GM12878 (cell line): ENCODE data around the gene CNOT2. TPM values are rescaled to one million over a fixed set of nuclear protein-coding genes. Genes with fewer than 3 reads are reported as not detected.

ENCODE experiments used
- ATAC-seq: fragments of 200-7000 bp; cut with Tn5 transposase; 3 replicates; pipeline ENCODE4 v1.9.1; 2020; ENCODE audit warnings: mild to moderate bottlenecking, moderate library complexity
- BruUV-seq: library from RNA; stranded (reverse); fragments of 400-500 nt; replicated peaks from 2 replicates; lab custom pipeline; 2021; lab: Mats Ljungman, UMichigan
- CTCF ChIA-PET: fragments of 300-600 bp; sonication (Branson Sonifier 250); formaldehyde crosslinking; extraction: SDS; loops from one replicate; lab custom pipeline; 2021; ENCODE audit warnings: inconsistent platforms; lab: Yijun Ruan, JAX
- POLR2A ChIA-PET: fragments of 350-600 bp; formaldehyde crosslinking; extraction: SDS; loops from one replicate; lab custom pipeline; 2021; ENCODE audit warnings: inconsistent platforms; lab: Charles Lee
- RAD21 ChIA-PET: fragments of 300-600 bp; sonication (Branson Sonifier 250); formaldehyde crosslinking; loops from one replicate; lab custom pipeline; 2023; ENCODE audit warnings: antibody characterized with exemption; ENCODE audit not compliant: unreplicated experiment; lab: Charles Lee
- SMC1A ChIA-PET: fragments of 300-600 bp; sonication (Branson Sonifier 250); formaldehyde crosslinking; loops from one replicate; lab custom pipeline; 2023; ENCODE audit not compliant: unreplicated experiment, uncharacterized antibody; lab: Charles Lee
- DNase-seq: peaks from one replicate; pipeline ENCODE4 v3.0.0-alpha.2; 2011; ENCODE audit warnings: low read depth, low spot score
- FAIRE-seq: peaks from 3 replicates; lab custom pipeline; 2011; peaks lifted over from hg19 to GRCh38; lab: Jason Lieb, UNC
- H2AFZ ChIP-seq: 2 replicates; pipeline ENCODE4 v1.6.0; 2011; ENCODE audit warnings: low read depth, low read length, control low read depth; ENCODE audit not compliant: control insufficient read depth
- H3K27ac ChIP-seq: 2 replicates; pipeline ENCODE4 v1.5.1; 2011; ENCODE audit warnings: control low read depth; ENCODE audit not compliant: control insufficient read depth, insufficient read depth
- H3K27me3 ChIP-seq, 2 experiments: replicated peaks in 1 of 2; 2 replicates each; pipeline versions ENCODE4 v1.6.0 to v1.6.1; 2011; ENCODE audit warnings: low read length in 1 of 2; ENCODE audit not compliant: control insufficient read depth in 2 of 2, insufficient read depth in 2 of 2
- H3K36me3 ChIP-seq, 2 experiments: 2 replicates each; pipeline ENCODE4 v1.5.1; 2011; ENCODE audit warnings: low read length in 1 of 2; ENCODE audit not compliant: control insufficient read depth in 2 of 2, insufficient read depth in 2 of 2
- H3K4me1 ChIP-seq: 2 replicates; pipeline ENCODE4 v1.6.1; 2011; ENCODE audit warnings: mild to moderate bottlenecking, low read length, moderate library complexity, mixed read lengths; ENCODE audit not compliant: control insufficient read depth, insufficient read depth
- H3K4me2 ChIP-seq: 2 replicates; pipeline ENCODE4 v1.6.0; 2011; ENCODE audit warnings: control low read depth; ENCODE audit not compliant: control insufficient read depth, insufficient read depth
- H3K4me3 ChIP-seq: fragments of 200-600 bp; sonication (generic); 2 replicates; pipeline ENCODE4 v1.5.1; 2016
- H3K79me2 ChIP-seq: 2 replicates; pipeline ENCODE4 v1.6.0; 2011; ENCODE audit warnings: low read length; ENCODE audit not compliant: control insufficient read depth, insufficient read depth
- H3K9ac ChIP-seq: 2 replicates; pipeline ENCODE4 v1.8.0; 2011; ENCODE audit warnings: low read length, control low read depth, mixed read lengths; ENCODE audit not compliant: control insufficient read depth, insufficient read depth
- H3K9me3 ChIP-seq: replicated peaks from 3 replicates; pipeline ENCODE4 v1.5.1; 2011; ENCODE audit warnings: mild to moderate bottlenecking, low read length; ENCODE audit not compliant: control insufficient read depth, insufficient read depth
- H4K20me1 ChIP-seq: 2 replicates; pipeline ENCODE4 v1.6.0; 2011; ENCODE audit not compliant: control insufficient read depth, insufficient read depth
- ASH2L ChIP-seq: fragments of 300-600, 200-600 bp; sonication (generic); IDR thresholded peaks from 2 replicates; pipeline ENCODE4 v1.6.1; 2017; ENCODE audit warnings: low read depth, mild to moderate bottlenecking, borderline replicate concordance
- BHLHE40 ChIP-seq, 2 experiments: fragments of 450-650 bp in 1 of 2; IDR thresholded peaks; 2 replicates each; pipeline ENCODE4 v1.6.1; 2011 to 2017; ENCODE audit warnings: low read depth in 2 of 2, borderline replicate concordance in 1 of 2, improper control_type of control experiment in 1 of 2, low read length in 1 of 2, mild to moderate bottlenecking in 1 of 2
- BRCA1 ChIP-seq: IDR thresholded peaks from 2 replicates; pipeline ENCODE4 v1.6.1; 2011; ENCODE audit warnings: low read depth, low read length, improper control_type of control experiment
- EZH2 ChIP-seq: IDR thresholded peaks from 2 replicates; pipeline ENCODE4 v1.6.1; 2012; ENCODE audit warnings: low read depth, mild to moderate bottlenecking, control low read depth, inconsistent platforms, low read length, borderline replicate concordance; ENCODE audit not compliant: control insufficient read depth
- RBBP5 ChIP-seq: fragments of 200-600 bp; sonication (generic); conservative IDR thresholded peaks from 2 replicates; pipeline ENCODE4 v1.6.1; 2016
- SMAD1 ChIP-seq: fragments of 450-650 bp; IDR thresholded peaks from 2 replicates; pipeline ENCODE4 v1.6.1; 2018; ENCODE audit warnings: mild to moderate bottlenecking, low read depth; ENCODE audit not compliant: partially characterized antibody
- SPI1 ChIP-seq: IDR thresholded peaks from 2 replicates; pipeline ENCODE4 v1.6.1; 2011; ENCODE audit warnings: low read depth, mild to moderate bottlenecking, low read length, moderate library complexity, borderline replicate concordance; ENCODE audit not compliant: insufficient read depth
- SREBF2 ChIP-seq: IDR thresholded peaks from 2 replicates; pipeline ENCODE4 v1.6.1; 2012; ENCODE audit warnings: mild to moderate bottlenecking, low read length
- TAF1 ChIP-seq: IDR thresholded peaks from 2 replicates; pipeline ENCODE4 v1.6.1; 2011; ENCODE audit warnings: mild to moderate bottlenecking, low read depth, low read length, borderline replicate concordance
- TCF3 ChIP-seq: IDR thresholded peaks from 2 replicates; pipeline ENCODE4 v1.6.1; 2012; ENCODE audit warnings: low read depth, mild to moderate bottlenecking, low read length, borderline replicate concordance; ENCODE audit not compliant: insufficient read depth
- TCF7 ChIP-seq: IDR thresholded peaks from 2 replicates; pipeline ENCODE4 v1.6.1; 2014; ENCODE audit warnings: antibody characterized with exemption, borderline replicate concordance
- ZNF24 ChIP-seq: fragments of 450-650 bp; IDR thresholded peaks from 2 replicates; pipeline ENCODE4 v1.6.1; 2017; ENCODE audit warnings: antibody characterized with exemption, mild to moderate bottlenecking
- WGBS: methylation state at CpG from one replicate; pipeline ENCODE4 v1.1.6; 2016; ENCODE audit warnings: low lambda C conversion rate; ENCODE audit not compliant: insufficient replicate concordance, insufficient coverage; ENCODE audit errors: missing lambda C conversion rate; 5-methylcytosine and 5-hydroxymethylcytosine counted together
- in situ Hi-C: fragments of 300-500 bp; cut with MboI; formaldehyde crosslinking; loops from 9 replicates; pipeline ENCODE4 v1.14.3; 2018; ENCODE audit warnings: mixed read lengths
- intact Hi-C: fragments of 100-400 bp; cut with micrococcal nuclease; formaldehyde crosslinking; loops from one replicate; pipeline ENCODE4 v1.14.2; 2022; ENCODE audit not compliant: unreplicated experiment
- polyA plus RNA-seq, 11 experiments: library from polyadenylated mRNA; depleted of rRNA in 4 of 11; unstranded in 6 of 11; stranded (reverse) in 5 of 11; fragments of >200 nt; fragmentation: Nextera tagmentation in 4 of 11; fragmentation: Illumina TruSeq in 1 of 11; extraction: Ambion mirVana in 4 of 11; extraction: Trizol in 1 of 11; gene quantifications; 1 replicate in 1 of 11; 2 replicates in 10 of 11; pipeline versions ENCODE4 v1.2.1 to v1.2.3, GENCODE V29; 2011 to 2016; ENCODE audit warnings: inconsistent platforms in 2 of 11, missing spikeins in 2 of 11, low read depth in 1 of 11
- total RNA-seq, 4 experiments: library from RNA; depleted of rRNA in 3 of 4; stranded (reverse); fragments of >200 nt in 3 of 4; fragmentation: Illumina TruSeq in 1 of 4; extraction: Trizol in 1 of 4; gene quantifications; 2 replicates each; pipeline versions ENCODE4 v1.2.1 to v1.2.3, GENCODE V29; 2013 to 2021
- TF ChIP-seq, protein P1 (sequence below): fragments of 450-650 bp; IDR thresholded peaks from 2 replicates; pipeline ENCODE4 v1.6.1; 2017; ENCODE audit warnings: borderline replicate concordance

CNOT2 gene
- total and polyA plus RNA-seq, 10 of the 15 experiments (the other 5 are each of a cell fraction or from before 2014, with no cell fraction given): 37.9 to 127 (median 82.4) TPM

DNA sequence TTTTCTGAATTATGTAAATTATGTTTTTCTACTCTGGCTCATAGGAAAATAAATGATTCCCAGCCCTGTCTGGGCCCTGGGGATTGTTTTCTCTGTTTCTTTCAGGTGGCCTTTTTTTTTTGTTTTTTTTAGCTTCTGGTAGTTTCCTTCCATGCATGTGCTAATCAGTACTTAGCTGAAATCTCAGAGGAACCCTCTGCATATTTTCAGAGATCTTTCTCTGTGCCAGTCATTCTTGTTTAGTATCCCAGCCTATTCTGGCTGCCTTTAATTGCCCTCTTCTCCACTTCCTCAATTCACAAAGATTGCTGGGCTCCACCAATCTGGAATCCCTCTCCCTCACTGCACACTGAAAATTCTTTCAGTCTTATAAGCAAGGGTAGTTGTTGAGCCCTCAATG, 46.9 kb downstream of the CNOT2 start:
- Histone ChIP-seq H3K9me3 (no peaks in the 10 kb centered on the region; the same call in 1 of the 3 replicates), H3K4me3 (no peak overlapping the region), H3K4me1 (no peaks in the 10 kb centered on the region), H4K20me1 (no peaks in the 10 kb centered on the region), H3K27ac (no peak overlapping the region), H3K27me3 (no peaks in the 10 kb centered on the region), H3K4me2 (no peak overlapping the region), H3K79me2 (peaks cover 10% of the 10 kb centered on the region), H3K9ac (no peak overlapping the region), H2AFZ (no peak overlapping the region), H3K36me3 (peaks cover 0 to 6% of the 10 kb centered on the region in 2 experiments; a peak in 1 of 4 replicates)
- FAIRE-seq (no peak), ATAC-seq (peak; percentile 31), DNase-seq (no peak)
- CTCF ChIA-PET: interaction anchor here (0.5 kb wide), 1 partner anchor 372 kb away, joined by 3 read pairs; no protein-coding TSS in a partner anchor
- RAD21 ChIA-PET: no interaction called here
- BruUV-seq: no TSS peak
- intact Hi-C loops: no loop called here
- no peak for TF ChIP-seq SREBF2
- TF ChIP-seq RBBP5: no peak
- TF ChIP-seq SPI1: peak; percentile 67; the same call in 1 of the 2 replicates
- no peak for TF ChIP-seq ASH2L
- POLR2A ChIA-PET: interaction anchor here (0.6 kb wide), 1 partner anchor 17 kb away, joined by 5 read pairs; no protein-coding TSS in a partner anchor
- in situ Hi-C loops: no loop called here
- SMC1A ChIA-PET: no interaction called here

DNA sequence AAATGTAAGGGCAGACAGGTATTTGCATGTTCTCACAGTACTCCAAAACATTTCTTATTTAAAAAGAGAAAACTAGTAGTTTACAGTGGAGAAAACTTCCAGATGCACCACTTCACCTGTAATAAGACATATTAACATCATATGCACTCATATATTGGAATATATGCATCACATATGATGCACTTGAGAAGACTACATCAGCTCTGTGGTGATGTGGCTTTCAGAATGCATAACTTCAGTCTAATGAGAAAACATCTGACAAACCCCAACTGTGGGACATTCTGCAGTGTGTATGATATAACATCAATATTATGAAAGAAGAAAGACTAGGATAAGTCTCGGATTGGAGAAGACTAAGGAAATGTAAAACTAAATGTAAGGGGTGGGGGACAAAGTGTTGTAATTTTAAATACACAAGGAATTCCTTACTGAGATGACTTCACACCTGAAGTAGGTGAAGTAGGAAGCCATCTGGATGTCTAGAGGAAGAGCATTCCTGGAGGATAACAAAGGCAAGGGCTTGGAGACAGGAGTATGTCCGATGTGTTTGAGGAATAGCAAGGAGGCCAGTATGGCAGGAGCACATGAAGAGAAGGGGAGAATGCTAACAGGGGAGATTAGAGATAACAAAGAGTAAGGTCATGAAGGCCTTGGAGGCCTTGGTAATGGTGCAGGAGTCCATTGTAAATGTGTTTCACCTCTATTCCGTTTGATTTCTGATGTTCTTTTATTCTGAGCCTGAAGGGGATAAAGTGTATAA, 49.0 kb downstream of the CNOT2 start:
- in situ Hi-C loops: no loop called here
- CTCF ChIA-PET: no interaction called here

More for the DNA sequence above, 49.0 kb downstream of the CNOT2 start:
- TF ChIP-seq SMAD1 (no peak), TAF1 (no peak), TCF3 (no peak), ZNF24 (no peak), BRCA1 (no peak), TCF7 (no peak), BHLHE40 (IDR thresholded peaks at IDR 0.05; ENCODE audit: borderline replicate concordance in 1 of 2, low read depth in 2 of 2, low read length in 1 of 2) (no peak), EZH2 (no peak)
- TF ChIP-seq, protein P1, sequence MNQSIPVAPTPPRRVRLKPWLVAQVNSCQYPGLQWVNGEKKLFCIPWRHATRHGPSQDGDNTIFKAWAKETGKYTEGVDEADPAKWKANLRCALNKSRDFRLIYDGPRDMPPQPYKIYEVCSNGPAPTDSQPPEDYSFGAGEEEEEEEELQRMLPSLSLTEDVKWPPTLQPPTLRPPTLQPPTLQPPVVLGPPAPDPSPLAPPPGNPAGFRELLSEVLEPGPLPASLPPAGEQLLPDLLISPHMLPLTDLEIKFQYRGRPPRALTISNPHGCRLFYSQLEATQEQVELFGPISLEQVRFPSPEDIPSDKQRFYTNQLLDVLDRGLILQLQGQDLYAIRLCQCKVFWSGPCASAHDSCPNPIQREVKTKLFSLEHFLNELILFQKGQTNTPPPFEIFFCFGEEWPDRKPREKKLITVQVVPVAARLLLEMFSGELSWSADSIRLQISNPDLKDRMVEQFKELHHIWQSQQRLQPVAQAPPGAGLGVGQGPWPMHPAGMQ: no peak
- H2AFZ ChIP-seq: no peak overlapping the region
- RAD21 ChIA-PET: no interaction called here
- SMC1A ChIA-PET: interaction anchor here (2.6 kb wide), 1 partner anchor 10 kb away, joined by 12 read pairs; no protein-coding TSS in a partner anchor
- H3K4me2 ChIP-seq: no peak overlapping the region
- DNase-seq: no peak
- no peaks in the 10 kb centered on the region for H3K27me3 ChIP-seq
- no peak for FAIRE-seq
- H3K4me1 ChIP-seq: no peaks in the 10 kb centered on the region
- no TSS peak for BruUV-seq
- no peaks in the 10 kb centered on the region; the same call in 1 of the 3 replicates for H3K9me3 ChIP-seq
- peaks cover 10% of the 10 kb centered on the region for H3K79me2 ChIP-seq
- 63% methylated on average over 3 of the region's 3 CpGs for WGBS
- no peak for ATAC-seq
- H4K20me1 ChIP-seq: no peaks in the 10 kb centered on the region
- H3K4me3 ChIP-seq: no peak overlapping the region
- no peak overlapping the region for H3K9ac ChIP-seq
- POLR2A ChIA-PET: interaction anchor here (0.7 kb wide), 2 partner anchors 37 to 120 kb away, joined by 3 to 5 read pairs; no protein-coding TSS in a partner anchor
- intact Hi-C loops: no loop called here
- no peaks in the 10 kb centered on the region; a peak in 1 of 4 replicates for H3K36me3 ChIP-seq
- no peak overlapping the region for H3K27ac ChIP-seq
